ENCODE data around the gene DCAF5.

- TF ChIP-seq POLR2AphosphoS5 (IDR thresholded peaks at IDR 0.05; ENCODE audit: low read depth, low read length) = no peak
- TF ChIP-seq POLR2A (IDR thresholded peaks at IDR 0.05; ENCODE audit: low read depth, low read length) = no peak
Measured at GRCh38 chr14:69156224-69156623, 3.3 kb upstream of the DCAF5 start.

Measured in GM12891 (cell line).